Fibroblast of pulmonary artery (primary cell): ENCODE results near the gene SS18L1.

Experiments used
- DNase-seq: peaks from one replicate; pipeline ENCODE4 v3.0.0-alpha.2; 2010; ENCODE audit warnings: low read depth
- H3K4me3 ChIP-seq: replicated peaks from 2 replicates; pipeline ENCODE4 v1.5.1; 2011; ENCODE audit warnings: low read depth, mild to moderate bottlenecking, control low read depth, low read length, moderate library complexity
- TF ChIP-seq, protein P1 (sequence below): IDR thresholded peaks from 2 replicates; pipeline ENCODE4 v1.5.1; 2011; ENCODE audit warnings: mild to moderate bottlenecking, control low read depth, low read length, inconsistent platforms; ENCODE audit errors: missing control alignments

SS18L1 gene

DNA sequence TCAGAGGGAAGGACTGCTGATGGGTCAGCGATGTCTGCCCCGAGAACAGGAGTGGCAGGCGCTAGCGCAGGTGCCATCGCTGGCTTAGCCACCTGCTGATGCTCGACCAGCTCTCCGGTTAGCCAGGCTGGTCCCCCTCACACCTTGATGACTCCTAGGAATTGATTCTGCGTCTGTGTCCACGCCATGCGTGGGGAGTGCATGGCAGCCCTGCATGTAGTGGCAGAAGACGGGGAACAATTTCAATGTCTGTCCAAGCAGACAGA is 6.7 kb downstream of the SS18L1 start:
- TF ChIP-seq, protein P1, sequence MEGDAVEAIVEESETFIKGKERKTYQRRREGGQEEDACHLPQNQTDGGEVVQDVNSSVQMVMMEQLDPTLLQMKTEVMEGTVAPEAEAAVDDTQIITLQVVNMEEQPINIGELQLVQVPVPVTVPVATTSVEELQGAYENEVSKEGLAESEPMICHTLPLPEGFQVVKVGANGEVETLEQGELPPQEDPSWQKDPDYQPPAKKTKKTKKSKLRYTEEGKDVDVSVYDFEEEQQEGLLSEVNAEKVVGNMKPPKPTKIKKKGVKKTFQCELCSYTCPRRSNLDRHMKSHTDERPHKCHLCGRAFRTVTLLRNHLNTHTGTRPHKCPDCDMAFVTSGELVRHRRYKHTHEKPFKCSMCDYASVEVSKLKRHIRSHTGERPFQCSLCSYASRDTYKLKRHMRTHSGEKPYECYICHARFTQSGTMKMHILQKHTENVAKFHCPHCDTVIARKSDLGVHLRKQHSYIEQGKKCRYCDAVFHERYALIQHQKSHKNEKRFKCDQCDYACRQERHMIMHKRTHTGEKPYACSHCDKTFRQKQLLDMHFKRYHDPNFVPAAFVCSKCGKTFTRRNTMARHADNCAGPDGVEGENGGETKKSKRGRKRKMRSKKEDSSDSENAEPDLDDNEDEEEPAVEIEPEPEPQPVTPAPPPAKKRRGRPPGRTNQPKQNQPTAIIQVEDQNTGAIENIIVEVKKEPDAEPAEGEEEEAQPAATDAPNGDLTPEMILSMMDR: no peak
- H3K4me3 ChIP-seq: no peak overlapping the region
- DNase-seq: no peak

GRCh38 chr20:62151225-62151624 is 7.7 kb downstream of the SS18L1 start:
- no peak for DNase-seq
- TF ChIP-seq, protein P1: no peak

DNA sequence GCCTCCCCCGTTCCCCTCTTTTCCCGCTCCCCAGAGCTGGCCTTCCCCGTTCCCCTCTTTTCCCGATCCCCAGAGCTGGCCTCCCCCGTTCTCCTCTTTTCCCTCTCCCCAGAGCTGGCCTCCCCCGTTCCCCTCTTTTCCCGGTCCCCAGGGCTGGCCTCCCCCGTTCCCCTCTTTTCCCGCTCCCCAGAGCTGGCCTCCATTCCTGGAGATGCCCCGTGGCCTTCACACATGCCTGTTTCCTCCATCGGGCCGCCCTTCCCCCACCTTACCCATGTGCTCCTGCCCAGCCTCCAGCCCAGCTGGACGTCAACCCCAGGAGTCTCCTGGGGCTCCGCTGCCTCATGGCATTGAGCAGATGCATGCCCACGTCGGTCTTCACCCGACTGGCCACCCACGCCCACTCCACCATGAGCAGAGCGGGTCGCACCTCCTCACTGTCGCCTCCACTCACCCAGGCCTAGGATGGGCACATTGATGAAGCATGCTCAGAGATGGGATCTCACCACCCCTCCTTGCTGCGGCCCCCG is 8.3 kb downstream of the SS18L1 start:
- no peak overlapping the region for H3K4me3 ChIP-seq
- TF ChIP-seq, protein P1: no peak
- no peak for DNase-seq

More at GRCh38 chr20:62151225-62151624, 7.7 kb downstream of the SS18L1 start:
- no peak overlapping the region for H3K4me3 ChIP-seq

- DNase-seq: no peak
- TF ChIP-seq, protein P1: no peak
- H3K4me3 ChIP-seq: no peak overlapping the region
Measured at GRCh38 chr20:62155428-62156253, 12.1 kb downstream of the SS18L1 start.

DNA sequence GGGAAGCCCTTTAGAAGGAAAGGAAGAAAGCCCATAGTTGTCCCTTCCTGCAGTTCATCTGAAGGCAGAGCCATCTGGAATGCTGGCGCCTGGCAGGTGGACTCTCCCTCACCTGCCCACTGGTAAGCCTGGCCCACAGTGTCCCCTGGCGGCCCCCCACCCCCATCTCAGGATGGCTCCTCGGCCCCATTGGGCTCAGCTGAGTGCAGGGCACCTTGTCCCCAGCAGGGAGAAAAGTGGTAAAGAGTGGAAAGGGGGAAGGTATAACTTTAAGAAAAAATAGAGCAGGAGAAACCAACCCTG is 12.6 kb downstream of the SS18L1 start:
- TF ChIP-seq, protein P1: no peak
- H3K4me3 ChIP-seq: no peak overlapping the region
- DNase-seq: no peak

GRCh38 chr20:62156592-62157386 is 13.2 kb downstream of the SS18L1 start:
- peak; percentile 47 for DNase-seq
- TF ChIP-seq, protein P1: peak; percentile 73
- H3K4me3 ChIP-seq: no peak overlapping the region
